Neural cell (in vitro differentiated cells): ENCODE data around the gene CPSF6. TPM values are rescaled to one million over a fixed set of nuclear protein-coding genes. Genes with fewer than 3 reads are reported as not detected.

Source experiments
- H2AFZ ChIP-seq: fragments of 200-600, 300-800 bp; sonication (generic), shearing (Covaris generic); 2 replicates; pipeline ENCODE4 v1.6.0; 2014; ENCODE audit warnings: low read depth, mild to moderate bottlenecking, antibody characterized with exemption, low read length, moderate library complexity
- H3F3A ChIP-seq: fragments of 200-600 bp; shearing (Covaris generic); 2 replicates; pipeline ENCODE4 v1.6.1; 2016; ENCODE audit warnings: mild to moderate bottlenecking, moderate library complexity, mixed read lengths, antibody characterized with exemption, low read length; ENCODE audit not compliant: insufficient read depth, poor library complexity, severe bottlenecking
- H3K27ac ChIP-seq: fragments of 200-600, 300-800 bp; sonication (generic), shearing (Covaris generic); 2 replicates; pipeline ENCODE4 v1.5.1; 2014; ENCODE audit warnings: mild to moderate bottlenecking, low read length, moderate library complexity
- H3K27me3 ChIP-seq: fragments of 300-800, 200-600 bp; sonication (generic), shearing (Covaris generic); 2 replicates; pipeline ENCODE4 v1.6.0; 2014; ENCODE audit warnings: mild to moderate bottlenecking, low read depth, low read length, moderate library complexity; ENCODE audit not compliant: insufficient read depth
- H3K36me3 ChIP-seq: fragments of 300-800, 200-600 bp; sonication (generic), shearing (Covaris generic); 2 replicates; pipeline ENCODE4 v1.5.1; 2014; ENCODE audit warnings: mild to moderate bottlenecking, antibody characterized with exemption, low read length, moderate library complexity; ENCODE audit not compliant: insufficient read depth
- H3K4me2 ChIP-seq: fragments of 300-800, 200-600 bp; sonication (generic), shearing (Covaris generic); 2 replicates; pipeline ENCODE4 v1.6.0; 2014; ENCODE audit warnings: mild to moderate bottlenecking, low read length
- H3K4me3 ChIP-seq: fragments of 300-800, 200-600 bp; sonication (generic), shearing (Covaris generic); 2 replicates; pipeline ENCODE4 v1.5.1; 2014; ENCODE audit warnings: mild to moderate bottlenecking, low read length, moderate library complexity
- H3K79me2 ChIP-seq: fragments of 200-600 bp; shearing (Covaris generic); replicated peaks from 2 replicates; pipeline ENCODE4 v1.6.0; 2014; ENCODE audit warnings: mild to moderate bottlenecking, low read length, moderate library complexity; ENCODE audit not compliant: insufficient read depth
- H3K9ac ChIP-seq: fragments of 300-800, 200-600 bp; sonication (generic), shearing (Covaris generic); 2 replicates; pipeline ENCODE4 v1.6.1; 2016; ENCODE audit warnings: mild to moderate bottlenecking, low read length, mixed read lengths
- H3K9me2 ChIP-seq: fragments of 200-600 bp; shearing (Covaris generic); 2 replicates; pipeline ENCODE4 v1.6.1; 2016; ENCODE audit warnings: mild to moderate bottlenecking, low read length, mixed read lengths; ENCODE audit not compliant: insufficient read depth
- H3K9me3 ChIP-seq: fragments of 200-600, 300-800 bp; sonication (generic), shearing (Covaris generic); 2 replicates; pipeline ENCODE4 v1.6.1; 2016; ENCODE audit warnings: mild to moderate bottlenecking, mixed run types, low read length, moderate library complexity, mixed read lengths
- H4K20me1 ChIP-seq: fragments of 200-600 bp; shearing (Covaris generic); 2 replicates; pipeline ENCODE4 v1.6.1; 2016; ENCODE audit warnings: mild to moderate bottlenecking, mixed run types; ENCODE audit not compliant: insufficient read depth
- EP300 ChIP-seq: fragments of 450-650 bp; conservative IDR thresholded peaks from 2 replicates; pipeline ENCODE4 v1.6.1; 2014; ENCODE audit warnings: antibody characterized with exemption, mild to moderate bottlenecking, moderate library complexity; ENCODE audit not compliant: poor library complexity, severe bottlenecking
- EZH2 ChIP-seq: fragments of 200-600, 300-800 bp; shearing (Covaris generic), sonication (generic); IDR thresholded peaks from 2 replicates; pipeline ENCODE4 v1.6.1; 2014; ENCODE audit warnings: antibody characterized with exemption, low read length, borderline replicate concordance, mild to moderate bottlenecking; ENCODE audit not compliant: insufficient read depth, poor library complexity, severe bottlenecking
- MXI1 ChIP-seq: fragments of 450-650 bp; conservative IDR thresholded peaks from 2 replicates; pipeline ENCODE4 v1.6.1; 2014; ENCODE audit warnings: antibody characterized with exemption, mild to moderate bottlenecking; ENCODE audit not compliant: poor library complexity, severe bottlenecking
- POLR2AphosphoS5 ChIP-seq: IDR thresholded peaks from 2 replicates; pipeline ENCODE4 v1.6.1; 2012
- RAD21 ChIP-seq: fragments of 450-650 bp; conservative IDR thresholded peaks from 2 replicates; pipeline ENCODE4 v1.6.1; 2014; ENCODE audit warnings: antibody characterized with exemption, mild to moderate bottlenecking, moderate library complexity
- SMC3 ChIP-seq: fragments of 450-650 bp; conservative IDR thresholded peaks from 2 replicates; pipeline ENCODE4 v1.6.1; 2014; ENCODE audit warnings: antibody characterized with exemption, mild to moderate bottlenecking, moderate library complexity; ENCODE audit not compliant: poor library complexity
- TAF1 ChIP-seq: IDR thresholded peaks from 2 replicates; pipeline ENCODE4 v1.6.1; 2012; ENCODE audit warnings: low read depth
- polyA plus RNA-seq: library from polyadenylated mRNA; depleted of rRNA; stranded (reverse); fragments of >200 nt; gene quantifications from 2 replicates; pipeline ENCODE4 v1.2.3, GENCODE V29; 2014
- TF ChIP-seq, protein P1 (sequence below): IDR thresholded peaks from 2 replicates; pipeline ENCODE4 v1.6.1; 2012; ENCODE audit warnings: borderline replicate concordance
- TF ChIP-seq, protein P2 (sequence below): fragments of 450-650 bp; IDR thresholded peaks from 2 replicates; pipeline ENCODE4 v1.5.1; 2014; ENCODE audit warnings: antibody characterized with exemption, mild to moderate bottlenecking, moderate library complexity; ENCODE audit not compliant: poor library complexity, severe bottlenecking

The CPSF6 gene
- polyA plus RNA-seq, 1 donor from 2014 or later: 180 TPM

DNA sequence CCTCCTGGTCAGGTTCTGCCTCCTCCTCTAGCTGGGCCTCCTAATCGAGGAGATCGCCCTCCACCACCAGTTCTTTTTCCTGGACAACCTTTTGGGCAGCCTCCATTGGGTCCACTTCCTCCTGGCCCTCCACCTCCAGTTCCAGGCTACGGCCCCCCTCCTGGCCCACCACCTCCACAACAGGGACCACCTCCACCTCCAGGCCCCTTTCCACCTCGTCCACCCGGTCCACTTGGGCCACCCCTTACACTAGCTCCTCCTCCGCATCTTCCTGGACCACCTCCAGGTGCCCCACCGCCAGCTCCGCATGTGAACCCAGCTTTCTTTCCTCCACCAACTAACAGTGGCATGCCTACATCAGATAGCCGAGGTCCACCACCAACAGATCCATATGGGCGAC lies 19.3 kb downstream of the CPSF6 start:
- no peak for TF ChIP-seq POLR2AphosphoS5
- no peak for TF ChIP-seq TAF1
- TF ChIP-seq, protein P1, sequence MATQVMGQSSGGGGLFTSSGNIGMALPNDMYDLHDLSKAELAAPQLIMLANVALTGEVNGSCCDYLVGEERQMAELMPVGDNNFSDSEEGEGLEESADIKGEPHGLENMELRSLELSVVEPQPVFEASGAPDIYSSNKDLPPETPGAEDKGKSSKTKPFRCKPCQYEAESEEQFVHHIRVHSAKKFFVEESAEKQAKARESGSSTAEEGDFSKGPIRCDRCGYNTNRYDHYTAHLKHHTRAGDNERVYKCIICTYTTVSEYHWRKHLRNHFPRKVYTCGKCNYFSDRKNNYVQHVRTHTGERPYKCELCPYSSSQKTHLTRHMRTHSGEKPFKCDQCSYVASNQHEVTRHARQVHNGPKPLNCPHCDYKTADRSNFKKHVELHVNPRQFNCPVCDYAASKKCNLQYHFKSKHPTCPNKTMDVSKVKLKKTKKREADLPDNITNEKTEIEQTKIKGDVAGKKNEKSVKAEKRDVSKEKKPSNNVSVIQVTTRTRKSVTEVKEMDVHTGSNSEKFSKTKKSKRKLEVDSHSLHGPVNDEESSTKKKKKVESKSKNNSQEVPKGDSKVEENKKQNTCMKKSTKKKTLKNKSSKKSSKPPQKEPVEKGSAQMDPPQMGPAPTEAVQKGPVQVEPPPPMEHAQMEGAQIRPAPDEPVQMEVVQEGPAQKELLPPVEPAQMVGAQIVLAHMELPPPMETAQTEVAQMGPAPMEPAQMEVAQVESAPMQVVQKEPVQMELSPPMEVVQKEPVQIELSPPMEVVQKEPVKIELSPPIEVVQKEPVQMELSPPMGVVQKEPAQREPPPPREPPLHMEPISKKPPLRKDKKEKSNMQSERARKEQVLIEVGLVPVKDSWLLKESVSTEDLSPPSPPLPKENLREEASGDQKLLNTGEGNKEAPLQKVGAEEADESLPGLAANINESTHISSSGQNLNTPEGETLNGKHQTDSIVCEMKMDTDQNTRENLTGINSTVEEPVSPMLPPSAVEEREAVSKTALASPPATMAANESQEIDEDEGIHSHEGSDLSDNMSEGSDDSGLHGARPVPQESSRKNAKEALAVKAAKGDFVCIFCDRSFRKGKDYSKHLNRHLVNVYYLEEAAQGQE: no peak
- TF ChIP-seq MXI1: no peak
- TF ChIP-seq RAD21: no peak
- Histone ChIP-seq H3K4me2 (no peak overlapping the region), H3K36me3 (peaks cover 16% of the 10 kb centered on the region), H4K20me1 (peaks cover 3% of the 10 kb centered on the region), H3K27ac (no peak overlapping the region), H3K27me3 (no peaks in the 10 kb centered on the region), H3F3A (no peaks in the 10 kb centered on the region), H3K4me3 (no peak overlapping the region), H3K9me2 (no peaks in the 10 kb centered on the region), H3K9me3 (no peaks in the 10 kb centered on the region), H2AFZ (no peak overlapping the region), H3K79me2 (peaks cover 38% of the 10 kb centered on the region), H3K9ac (no peak overlapping the region)

DNA sequence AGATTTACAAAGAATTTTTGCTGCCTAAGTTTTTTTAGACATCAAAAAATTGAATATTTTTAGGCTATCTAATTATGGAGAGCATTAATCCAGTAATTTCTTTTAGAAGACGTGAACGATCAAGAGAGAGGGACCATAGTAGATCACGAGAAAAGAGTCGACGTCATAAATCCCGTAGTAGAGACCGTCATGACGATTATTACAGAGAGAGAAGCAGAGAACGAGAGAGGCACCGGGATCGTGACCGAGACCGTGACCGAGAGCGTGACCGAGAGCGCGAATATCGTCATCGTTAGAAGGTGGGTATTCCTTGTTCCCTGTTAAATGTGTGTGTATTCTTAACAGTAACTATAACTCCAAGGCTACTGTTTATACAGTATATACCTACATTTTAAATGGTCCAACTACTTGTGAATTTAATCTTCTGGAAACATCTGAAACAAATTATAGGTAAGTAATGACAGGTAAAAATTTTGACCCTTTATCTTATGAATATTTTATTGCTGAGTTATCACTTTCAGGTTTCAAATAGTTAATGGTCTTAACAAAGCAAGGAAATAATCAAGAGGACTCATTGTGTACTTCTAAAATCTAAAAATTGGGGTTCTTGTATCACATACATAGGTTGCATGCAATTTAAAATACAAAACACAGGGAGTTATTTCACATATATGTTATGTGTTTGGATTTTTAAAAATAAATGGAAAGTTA lies 23.1 kb downstream of the CPSF6 start:
- Histone ChIP-seq H3K9me3 (no peaks in the 10 kb centered on the region), H3K27me3 (no peaks in the 10 kb centered on the region), H3K9ac (no peak overlapping the region), H3K9me2 (no peaks in the 10 kb centered on the region), H2AFZ (no peak overlapping the region), H3K79me2 (peaks cover 3% of the 10 kb centered on the region), H3F3A (no peaks in the 10 kb centered on the region), H3K36me3 (peaks cover 21% of the 10 kb centered on the region), H3K4me3 (no peak overlapping the region), H4K20me1 (no peaks in the 10 kb centered on the region), H3K4me2 (no peak overlapping the region), H3K27ac (no peak overlapping the region)
- TF ChIP-seq TAF1: no peak
- no peak for TF ChIP-seq RAD21
- TF ChIP-seq EZH2: no peak
- TF ChIP-seq, protein P1: no peak
- TF ChIP-seq MXI1: no peak
- no peak for TF ChIP-seq EP300
- TF ChIP-seq, protein P2, sequence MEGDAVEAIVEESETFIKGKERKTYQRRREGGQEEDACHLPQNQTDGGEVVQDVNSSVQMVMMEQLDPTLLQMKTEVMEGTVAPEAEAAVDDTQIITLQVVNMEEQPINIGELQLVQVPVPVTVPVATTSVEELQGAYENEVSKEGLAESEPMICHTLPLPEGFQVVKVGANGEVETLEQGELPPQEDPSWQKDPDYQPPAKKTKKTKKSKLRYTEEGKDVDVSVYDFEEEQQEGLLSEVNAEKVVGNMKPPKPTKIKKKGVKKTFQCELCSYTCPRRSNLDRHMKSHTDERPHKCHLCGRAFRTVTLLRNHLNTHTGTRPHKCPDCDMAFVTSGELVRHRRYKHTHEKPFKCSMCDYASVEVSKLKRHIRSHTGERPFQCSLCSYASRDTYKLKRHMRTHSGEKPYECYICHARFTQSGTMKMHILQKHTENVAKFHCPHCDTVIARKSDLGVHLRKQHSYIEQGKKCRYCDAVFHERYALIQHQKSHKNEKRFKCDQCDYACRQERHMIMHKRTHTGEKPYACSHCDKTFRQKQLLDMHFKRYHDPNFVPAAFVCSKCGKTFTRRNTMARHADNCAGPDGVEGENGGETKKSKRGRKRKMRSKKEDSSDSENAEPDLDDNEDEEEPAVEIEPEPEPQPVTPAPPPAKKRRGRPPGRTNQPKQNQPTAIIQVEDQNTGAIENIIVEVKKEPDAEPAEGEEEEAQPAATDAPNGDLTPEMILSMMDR: no peak
- TF ChIP-seq SMC3: no peak
- TF ChIP-seq POLR2AphosphoS5: no peak
